ENCODE data around the gene ELOVL2. TPM values are rescaled to one million over a fixed set of nuclear protein-coding genes. Genes with fewer than 3 reads are reported as not detected.

Gene ELOVL2
- total and polyA plus RNA-seq, 7 donors = 0.34 to 0.93 (median 0.57) TPM

GRCh38 chr6:11028959-11029358 lies 15.1 kb downstream of the ELOVL2 start:
- DNase-seq (no peak), ATAC-seq (no peak)
- no peaks in the 10 kb centered on the region for H3K36me3 ChIP-seq (ENCODE audit: insufficient read depth in 1 of 2, low read depth in 1 of 2)
- H3K4me3 ChIP-seq = no peak overlapping the region
- intact Hi-C loops (cut with DNase I) = no loop called here
- H3K9me3 ChIP-seq = no peaks in the 10 kb centered on the region
- 92 to 96% (median 95%) methylated on average over 11 of the region's 11 CpGs for WGBS, 3 donors
- H3K4me1 ChIP-seq = no peaks in the 10 kb centered on the region
- peaks cover 0 to 12% (median 8%) of the 10 kb centered on the region in 3 donors for H3K27me3 ChIP-seq (ENCODE audit: insufficient read depth in 3 of 3, low read length in 2 of 3)
- H3K27ac ChIP-seq = no peak overlapping the region
- no peak for TF ChIP-seq CTCF (IDR thresholded peaks at IDR 0.05)

- Histone ChIP-seq H3K4me3 (no peak overlapping the region), H3K4me1 (no peaks in the 10 kb centered on the region), H3K27me3 (ENCODE audit: insufficient read depth in 3 of 3, low read length in 2 of 3) (peaks cover 0 to 12% (median 8%) of the 10 kb centered on the region in 3 donors), H3K36me3 (ENCODE audit: insufficient read depth in 1 of 2, low read depth in 1 of 2) (no peaks in the 10 kb centered on the region), H3K27ac (no peak overlapping the region), H3K9me3 (no peaks in the 10 kb centered on the region)
- 77 to 82% (median 79%) methylated on average over 4 of the region's 4 CpGs for WGBS, 3 donors
- no peak for ATAC-seq
- no peak for DNase-seq
- intact Hi-C loops (cut with DNase I) = no loop called here
- TF ChIP-seq CTCF (IDR thresholded peaks at IDR 0.05) = no peak
These were observed 16.5 kb downstream of the ELOVL2 start for GRCh38 chr6:11027565-11028110.

- no peak for TF ChIP-seq CTCF (IDR thresholded peaks at IDR 0.05)
- WGBS, 3 donors = 28 to 35% (median 30%) methylated on average over 10 of the region's 10 CpGs
- Histone ChIP-seq H3K4me1 (peaks cover 1% of the 10 kb centered on the region), H3K27ac (no peak overlapping the region), H3K27me3 (ENCODE audit: insufficient read depth in 3 of 3, low read length in 2 of 3) (peaks cover 0 to 14% (median 5%) of the 10 kb centered on the region in 3 donors), H3K4me3 (no peak overlapping the region), H3K36me3 (ENCODE audit: insufficient read depth in 1 of 2, low read depth in 1 of 2) (no peaks in the 10 kb centered on the region), H3K9me3 (no peaks in the 10 kb centered on the region)
- no peak for DNase-seq
- ATAC-seq = no peak
- intact Hi-C loops (cut with DNase I) = no loop called here
These were observed 18.0 kb downstream of the ELOVL2 start for GRCh38 chr6:11025921-11026635.

GRCh38 chr6:11025130-11025529 lies 19.0 kb downstream of the ELOVL2 start:
- DNase-seq (no peak), ATAC-seq (no peak)
- 90 to 93% (median 92%) methylated on average over 3 of the region's 3 CpGs for WGBS, 3 donors
- no peak for TF ChIP-seq CTCF (IDR thresholded peaks at IDR 0.05)
- Histone ChIP-seq H3K4me1 (peaks cover 9% of the 10 kb centered on the region), H3K27me3 (ENCODE audit: insufficient read depth in 3 of 3, low read length in 2 of 3) (peaks cover 0 to 20% (median 5%) of the 10 kb centered on the region in 3 donors), H3K36me3 (ENCODE audit: insufficient read depth in 1 of 2, low read depth in 1 of 2) (no peaks in the 10 kb centered on the region), H3K4me3 (no peak overlapping the region), H3K9me3 (no peaks in the 10 kb centered on the region), H3K27ac (no peak overlapping the region)
- intact Hi-C loops (cut with DNase I) = no loop called here

Measured in psoas muscle (tissue), 8 donors.